T-helper 1 cell treated with Interleukin-12 subunit alpha and Interleukin-12 subunit beta and Interleukin-4 antibody, amounts not matched to agents 30 ng/mL and 1 ng/mL, for 36 hours (primary cell): ENCODE results near the gene MNAT1. TPM values are rescaled to one million over a fixed set of nuclear protein-coding genes. Genes with fewer than 3 reads are reported as not detected.
"Not testable (repeated sequence)": the region's sequence is repeated elsewhere in the genome, so short reads cannot be mapped to it uniquely, and the experiment has no call there.

ENCODE experiments used
- intact Hi-C: fragments of 100-400 bp; cut with micrococcal nuclease; formaldehyde crosslinking; loops from one replicate; pipeline ENCODE4 v1.15.1; 2024
- total RNA-seq: library from RNA; stranded (reverse); gene quantifications from 2 replicates; pipeline ENCODE4 v1.2.3, GENCODE V29; 2022

Gene MNAT1
- total RNA-seq, 1 donor from 2014 or later, result 41.7 TPM

DNA sequence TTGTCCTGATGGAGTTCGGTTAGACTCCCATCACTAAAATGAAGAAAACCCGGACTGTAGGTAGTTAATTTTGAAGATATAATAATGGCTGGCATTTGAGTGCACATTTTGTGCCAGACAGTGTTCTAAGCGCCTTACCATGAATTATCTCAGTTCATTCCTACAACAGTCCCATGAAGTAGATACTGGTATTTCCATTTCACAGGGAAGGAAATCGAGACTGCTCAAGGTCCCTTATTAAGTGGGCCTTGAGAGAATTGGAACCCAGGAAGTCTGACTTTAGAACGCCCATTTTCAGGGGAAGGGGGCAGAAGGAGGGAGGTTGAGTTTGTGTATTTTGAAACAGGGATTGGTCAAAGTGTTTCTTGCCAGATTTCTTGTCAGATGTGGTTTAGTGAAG lies 855 bp downstream of the MNAT1 start:
- intact Hi-C loops, result no loop called here

DNA sequence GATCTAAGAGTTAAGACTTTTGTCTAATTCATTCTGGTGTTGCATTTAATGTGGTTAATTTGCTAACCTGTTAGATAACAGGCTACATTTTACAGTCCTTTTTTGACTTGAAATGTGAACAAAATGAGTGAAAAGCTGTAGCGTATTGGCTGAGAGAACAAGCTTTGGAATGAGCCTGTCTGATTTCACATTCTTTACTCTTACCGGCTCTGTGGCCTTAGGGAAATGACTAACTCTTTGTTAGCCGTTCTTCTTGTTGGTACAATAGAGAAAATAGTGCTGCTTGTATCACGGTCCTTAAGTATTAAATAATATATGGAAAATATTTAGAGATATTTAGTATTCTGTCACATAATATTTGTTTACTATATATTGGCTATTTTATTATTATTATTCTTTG lies 1.9 kb downstream of the MNAT1 start:
- intact Hi-C loops, result no loop called here

DNA sequence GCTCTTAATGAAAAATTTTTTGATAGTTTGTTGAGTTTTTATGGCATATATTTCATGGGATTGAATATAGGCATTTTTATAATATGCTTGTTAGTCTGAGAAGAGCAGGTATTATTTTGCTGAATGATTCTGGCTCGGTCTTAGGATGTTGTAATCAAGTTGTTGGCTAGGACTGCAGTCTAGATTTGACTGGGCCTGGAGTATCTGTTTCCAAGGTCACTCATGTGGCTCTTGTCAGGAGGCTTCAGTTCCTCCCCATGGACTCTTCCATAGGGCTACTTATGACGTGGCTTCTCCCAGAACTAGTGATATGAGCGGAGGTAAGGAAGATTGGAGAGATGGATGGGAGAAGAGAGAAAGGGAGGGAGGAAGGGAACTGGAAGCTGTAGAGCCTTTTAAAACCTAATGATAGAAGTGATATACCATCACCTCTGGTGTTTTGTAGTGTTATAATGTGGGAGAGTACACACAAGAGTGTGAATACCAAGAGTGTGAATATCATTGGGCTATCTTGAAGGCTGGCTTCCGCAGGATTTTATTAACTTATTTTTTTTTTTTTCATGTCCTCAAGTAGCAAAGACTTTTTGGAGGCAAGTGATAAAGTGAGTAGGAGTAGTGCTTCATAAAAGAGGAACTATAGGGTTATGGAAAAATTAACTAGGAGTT lies 4.4 kb downstream of the MNAT1 start:
- intact Hi-C loops, result no loop called here

DNA sequence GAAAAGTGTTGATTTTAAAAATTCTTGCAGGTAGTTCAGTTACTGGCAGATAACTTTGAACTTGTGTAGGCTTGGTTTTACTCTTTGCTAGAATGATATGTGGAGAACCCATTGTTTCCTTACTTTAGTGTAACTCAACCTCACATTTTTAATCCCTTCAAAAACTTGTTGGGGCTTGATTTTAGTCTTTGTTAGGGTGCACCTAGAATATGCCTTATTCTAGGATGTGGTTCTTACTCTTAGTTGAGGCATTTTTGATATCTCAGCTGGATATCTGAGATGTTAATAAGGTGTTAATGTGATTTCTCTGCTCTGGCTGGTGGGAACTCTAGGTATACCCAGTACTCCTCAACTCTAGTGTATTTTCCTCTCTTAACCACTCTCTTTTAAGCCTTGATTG lies 10.0 kb downstream of the MNAT1 start:
- intact Hi-C loops, result no loop called here

DNA sequence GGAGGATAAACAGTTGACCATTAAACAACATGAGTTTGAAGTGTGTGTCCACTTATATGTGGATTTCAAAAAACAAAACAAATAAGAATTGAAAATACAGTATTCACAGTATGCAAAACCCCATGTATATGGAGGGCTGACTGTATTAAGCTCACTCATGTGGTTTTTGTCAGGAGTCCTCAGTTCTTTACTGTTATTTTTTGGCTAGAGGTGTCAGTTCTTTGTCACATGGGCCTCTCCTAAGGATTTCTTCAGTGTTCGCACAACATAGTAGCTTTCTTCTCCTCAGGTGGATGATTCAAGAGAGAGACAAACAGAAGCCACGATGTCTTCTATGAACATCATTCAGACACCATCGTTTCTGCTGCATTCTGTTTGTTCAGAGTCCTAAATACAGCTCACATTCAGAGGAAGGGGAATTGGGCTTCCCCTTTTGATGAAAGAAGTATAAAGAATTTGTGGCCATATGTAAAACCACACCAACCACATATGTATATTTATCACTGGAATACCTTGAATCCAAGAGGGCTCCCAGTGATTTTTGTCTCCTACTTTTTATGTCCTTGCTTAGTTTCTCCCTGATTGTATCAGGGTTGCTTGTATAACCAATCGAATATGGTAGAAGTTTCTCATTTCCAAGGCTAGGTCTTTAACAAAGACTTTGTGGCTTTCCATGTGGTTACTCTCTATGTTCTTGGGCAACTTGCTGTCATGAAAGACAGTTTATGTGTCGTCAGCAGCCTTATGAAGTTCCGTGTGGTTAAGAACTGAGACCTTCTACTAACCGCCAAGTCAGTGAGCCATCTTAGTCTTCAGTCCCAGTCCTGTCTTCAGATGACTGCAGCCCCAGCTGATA lies 18.9 kb downstream of the MNAT1 start:
- intact Hi-C loops, result loop anchor here (1.0 to 10.0 kb wide), 12 partner anchors 19 to 721 kb away; partner anchors contain the start of genes DHRS7, MNAT1, PCNX4 and SIX4

DNA sequence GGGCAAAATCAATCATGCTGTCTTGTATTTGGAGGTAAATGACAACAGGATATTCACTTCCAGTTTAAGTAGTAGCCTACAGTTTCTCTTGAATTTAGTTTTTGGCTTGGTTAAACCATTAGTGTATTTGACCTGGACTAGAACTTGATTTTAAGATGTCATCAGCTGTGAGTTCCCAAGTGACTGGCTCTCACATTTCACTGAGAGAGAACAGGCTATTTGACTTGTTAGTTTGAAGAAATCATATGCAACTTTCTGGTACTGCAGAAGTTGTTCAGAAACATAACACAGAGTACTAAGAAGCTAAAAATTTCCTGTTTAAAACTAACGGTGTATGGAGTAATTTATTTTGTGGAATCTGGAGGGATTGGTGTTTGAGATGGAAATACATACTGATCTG lies 22.3 kb downstream of the MNAT1 start:
- intact Hi-C loops, result loop anchor here (10.0 kb wide), 2 partner anchors 592 to 718 kb away; partner anchors contain the start of gene DHRS7

DNA sequence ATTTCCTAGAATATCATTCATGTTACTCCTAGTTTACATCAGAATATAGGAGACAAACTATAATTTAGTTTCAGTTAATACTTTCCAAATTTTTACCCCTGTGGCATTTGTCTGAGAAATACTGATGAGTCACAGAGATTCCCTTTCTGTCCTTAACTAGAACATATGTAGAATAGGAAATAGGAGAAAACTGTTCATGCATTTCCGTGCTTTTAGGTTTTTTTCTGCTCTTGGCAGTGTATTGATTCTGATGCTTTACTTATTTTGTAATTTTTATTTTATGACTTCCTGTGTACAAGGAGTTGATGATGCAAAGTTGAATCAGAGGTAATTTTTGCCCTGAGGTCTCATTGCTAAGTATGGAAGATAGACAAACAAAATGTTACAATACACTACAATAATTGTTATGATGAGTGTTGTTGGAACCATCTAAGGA lies 23.0 kb downstream of the MNAT1 start:
- intact Hi-C loops, result loop anchor here (10.0 kb wide), 2 partner anchors 593 to 717 kb away; partner anchors contain the start of gene DHRS7

DNA sequence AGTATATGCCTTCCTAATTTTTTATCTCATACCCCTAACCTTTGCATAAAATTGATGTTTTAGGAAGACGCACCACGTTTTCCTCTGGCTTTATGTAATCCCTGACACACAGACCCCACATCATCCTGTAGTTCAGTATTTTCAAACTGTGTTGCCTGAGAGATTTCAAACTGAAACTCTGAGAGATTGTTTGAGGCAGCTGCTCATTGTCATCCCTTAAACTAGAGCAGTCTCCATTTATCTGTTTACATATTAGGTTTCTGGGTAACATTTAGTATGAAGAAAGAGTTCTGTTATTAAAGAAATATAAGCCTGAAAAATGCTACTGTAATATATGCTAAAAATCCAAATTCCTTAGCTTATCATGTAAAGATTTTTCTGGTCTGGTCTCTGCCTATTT lies 24.3 kb downstream of the MNAT1 start:
- intact Hi-C loops, result loop anchor here (10.0 kb wide), 2 partner anchors 594 to 716 kb away; partner anchors contain the start of gene DHRS7

DNA sequence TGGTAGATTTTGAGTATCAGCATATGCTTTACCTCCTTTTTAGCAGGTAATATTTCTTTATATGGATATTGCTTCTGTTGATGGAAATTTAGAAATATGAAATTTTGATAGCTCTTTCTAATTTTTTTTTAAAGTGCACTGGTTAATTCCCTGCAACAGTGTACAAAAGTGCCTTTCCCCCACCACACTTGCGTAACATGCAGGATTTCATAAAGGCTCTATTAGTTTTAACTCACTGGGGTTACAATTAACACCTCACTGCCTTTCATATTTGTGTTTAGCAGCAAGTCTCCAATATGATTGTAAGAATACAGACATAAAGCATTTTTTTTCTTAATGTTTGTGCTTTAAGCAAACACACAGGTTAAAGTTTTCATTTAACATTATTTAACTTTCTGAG lies 25.6 kb downstream of the MNAT1 start:
- intact Hi-C loops, result no loop called here

DNA sequence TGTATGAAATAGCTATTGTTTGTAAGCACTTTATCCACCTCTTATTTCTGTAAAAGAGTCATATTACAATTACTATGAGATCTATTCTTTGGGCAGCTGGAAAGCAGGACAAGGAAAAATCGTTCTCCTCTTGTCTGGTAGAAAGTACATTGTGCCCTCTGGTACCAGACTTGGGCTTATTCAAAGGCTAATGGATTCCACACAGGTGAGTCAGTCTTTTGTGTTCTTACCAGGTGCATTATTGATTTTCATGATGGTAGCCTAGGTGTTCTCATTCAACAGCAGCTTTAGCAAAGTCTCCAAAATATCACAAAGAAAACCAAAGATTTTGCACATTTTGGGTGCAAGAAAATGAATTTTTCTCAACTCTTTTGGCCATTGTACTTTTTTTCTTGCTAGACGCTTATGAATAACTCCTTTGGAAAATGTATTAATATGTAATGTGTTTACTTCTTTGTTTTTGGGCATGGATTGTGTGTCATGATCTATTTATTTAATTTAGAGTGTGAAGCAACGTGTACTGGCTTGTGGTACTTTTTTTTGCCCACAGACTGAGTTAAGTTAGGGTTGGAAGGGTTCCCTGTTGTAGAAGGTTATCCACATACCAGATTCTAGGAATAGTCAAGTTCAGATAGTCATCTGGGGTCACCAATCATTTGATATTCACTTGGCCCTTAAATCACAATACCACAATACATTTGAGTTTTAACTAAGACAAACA lies 26.2 kb downstream of the MNAT1 start:
- intact Hi-C loops, result no loop called here

DNA sequence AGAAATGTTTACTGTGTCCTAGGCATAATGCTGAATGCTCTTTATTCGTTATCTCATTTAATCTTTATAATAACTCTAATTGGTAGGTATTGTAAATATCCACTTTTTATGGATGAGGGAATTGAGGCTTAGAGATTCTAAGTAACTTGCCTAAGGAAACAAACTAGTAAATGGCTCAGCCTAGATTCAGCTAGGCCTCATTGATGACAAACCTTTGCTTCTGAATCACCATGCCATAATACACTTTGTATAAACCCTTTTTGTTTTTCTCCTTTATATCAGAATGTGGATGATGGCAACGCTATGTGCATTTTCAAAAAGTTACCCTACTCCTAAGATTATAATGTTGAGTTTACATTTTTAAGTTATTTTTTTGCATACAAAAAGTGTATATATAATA lies 34.0 kb downstream of the MNAT1 start:
- intact Hi-C loops, result no loop called here

DNA sequence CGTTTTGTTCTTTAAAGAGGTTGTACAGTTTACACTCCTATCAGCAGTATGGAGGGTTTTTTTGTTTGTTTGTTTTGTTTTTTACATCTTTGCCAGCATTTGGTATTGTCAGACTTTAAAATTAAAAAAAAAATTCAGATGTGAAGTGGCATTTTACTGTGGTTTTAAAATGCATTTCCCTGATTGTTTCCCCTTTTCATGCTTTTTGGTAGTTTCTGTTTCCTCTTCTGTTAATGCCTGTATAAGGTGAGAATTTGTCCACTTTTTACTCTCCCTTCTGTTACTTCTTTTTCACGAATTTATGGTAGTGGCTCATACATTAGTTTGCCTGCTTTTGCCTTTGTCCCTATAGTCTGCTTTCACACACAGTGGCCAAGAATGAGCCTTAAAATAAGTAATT lies 36.6 kb downstream of the MNAT1 start:
- intact Hi-C loops, result no loop called here

DNA sequence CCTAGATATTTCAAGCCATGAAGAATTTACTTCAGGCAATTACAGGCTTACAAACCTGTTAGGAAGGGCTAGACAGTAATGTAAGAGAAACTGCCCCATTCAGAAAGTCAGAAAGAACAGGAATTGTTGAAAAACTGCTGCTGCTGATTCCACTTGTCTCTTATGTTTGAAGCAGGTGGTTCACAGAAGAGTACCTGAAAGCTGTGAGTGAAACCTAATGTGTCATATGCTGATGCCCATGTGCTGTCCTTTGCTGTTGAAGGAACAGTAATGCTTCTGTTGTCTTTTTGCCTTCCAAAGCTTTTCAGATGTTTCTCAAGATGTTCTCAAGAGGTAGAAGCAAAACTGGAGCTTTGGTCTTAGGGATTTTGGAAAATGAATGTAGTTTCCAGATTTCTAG lies 39.0 kb downstream of the MNAT1 start:
- intact Hi-C loops, result no loop called here

DNA sequence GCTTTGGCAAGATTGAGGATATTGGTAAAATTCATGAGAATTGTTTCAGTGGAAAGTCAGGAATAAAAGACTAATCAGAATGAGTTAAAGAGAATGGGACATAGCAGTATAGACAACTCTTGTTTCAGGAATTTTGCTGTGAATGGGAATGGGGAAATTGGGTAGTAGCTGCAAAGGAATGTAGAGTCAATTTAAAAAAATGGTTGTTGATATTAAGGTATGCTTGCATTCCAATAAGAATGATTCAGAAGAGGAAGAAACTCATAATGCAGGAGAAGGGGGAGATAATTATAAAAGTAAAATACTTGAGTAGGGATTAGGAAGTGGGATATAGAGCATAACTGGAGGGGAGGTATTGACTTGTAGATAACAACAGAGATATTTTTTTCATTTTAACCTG lies 40.7 kb downstream of the MNAT1 start:
- intact Hi-C loops, result no loop called here

DNA sequence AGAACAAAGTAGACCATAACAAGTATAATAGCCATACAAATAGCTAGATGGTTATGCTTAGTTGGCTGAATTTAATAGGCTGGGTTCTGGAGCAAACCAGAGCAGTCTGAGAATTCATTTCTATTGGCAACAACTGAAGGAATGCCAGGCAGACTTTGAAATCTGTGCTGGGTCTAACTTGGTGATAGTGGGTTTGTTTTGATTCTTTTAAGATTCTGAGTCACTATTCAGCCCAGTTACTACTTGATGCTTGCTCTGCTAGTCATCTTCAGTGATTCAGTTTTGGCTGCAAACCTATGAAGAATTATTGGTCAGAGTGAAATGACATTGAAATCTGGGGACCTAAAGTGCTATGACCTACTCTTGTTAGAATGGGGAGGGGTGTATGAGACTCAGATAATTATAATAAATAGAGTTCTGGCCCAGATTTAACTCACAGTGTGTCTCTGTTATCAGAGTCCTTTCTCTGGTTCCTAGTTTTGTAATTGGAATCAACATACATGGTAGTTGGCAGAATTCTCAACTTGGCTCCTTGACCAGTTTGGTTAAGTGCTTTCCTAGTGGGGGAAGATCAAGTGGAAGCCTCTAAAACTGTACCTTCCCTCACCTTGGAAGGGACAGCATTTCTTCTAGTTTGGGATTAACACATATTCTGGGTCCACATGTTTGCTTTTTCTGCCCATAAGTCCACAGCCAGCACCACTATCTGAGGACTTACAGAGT lies 43.5 kb downstream of the MNAT1 start:
- intact Hi-C loops, result no loop called here

DNA sequence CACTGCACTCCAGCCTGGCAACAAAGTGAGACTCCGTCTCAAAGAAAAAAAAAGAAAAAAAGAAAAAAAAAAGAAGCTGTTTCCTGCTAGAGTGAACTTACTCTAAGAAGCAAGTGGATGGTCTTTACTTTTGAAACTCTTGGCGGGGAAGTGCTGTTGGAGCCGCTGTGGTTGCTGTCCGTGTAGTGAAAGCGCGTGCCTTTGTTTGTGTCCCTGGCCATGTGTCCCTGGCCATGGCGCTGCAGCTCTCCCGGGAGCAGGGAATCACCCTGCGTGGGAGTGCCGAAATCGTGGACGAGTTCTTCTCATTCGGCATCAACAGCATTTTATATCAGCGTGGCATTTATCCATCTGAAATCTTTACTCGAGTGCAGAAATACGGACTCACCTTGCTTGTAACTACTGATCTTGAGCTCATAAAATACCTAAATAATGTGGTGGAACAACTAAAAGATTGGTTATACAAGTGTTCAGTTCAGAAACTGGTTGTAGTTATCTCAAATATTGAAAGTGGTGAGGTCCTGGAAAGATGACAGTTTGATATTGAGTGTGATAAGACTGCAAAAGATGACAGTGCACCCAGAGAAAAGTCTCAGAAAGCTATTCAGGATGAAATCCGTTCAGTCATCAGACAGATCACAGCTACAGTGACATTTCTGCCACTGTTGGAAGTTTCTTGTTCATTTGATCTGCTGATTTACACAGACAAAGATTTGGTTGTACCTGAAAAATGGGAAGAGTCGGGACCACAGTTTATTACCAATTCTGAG lies 45.4 kb downstream of the MNAT1 start:
- intact Hi-C loops, result not testable (repeated sequence)

DNA sequence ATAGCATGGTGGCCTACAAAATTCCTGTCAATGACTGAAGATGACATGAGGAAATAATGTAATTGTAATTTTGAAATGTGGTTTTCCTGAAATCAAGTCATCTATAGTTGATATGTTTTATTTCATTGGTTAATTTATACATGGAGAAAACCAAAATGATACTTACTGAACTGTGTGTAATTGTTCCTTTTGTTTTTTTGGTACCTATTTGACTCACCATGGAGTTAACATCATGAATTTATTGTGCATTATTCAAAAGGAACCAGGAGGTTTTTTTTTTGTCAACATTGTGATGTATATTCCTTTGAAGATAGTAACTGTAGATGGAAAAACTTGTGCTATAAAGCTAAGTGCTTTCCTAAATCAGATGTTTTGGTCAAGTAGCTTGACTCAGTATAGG lies 46.0 kb downstream of the MNAT1 start:
- intact Hi-C loops, result not testable (repeated sequence)

DNA sequence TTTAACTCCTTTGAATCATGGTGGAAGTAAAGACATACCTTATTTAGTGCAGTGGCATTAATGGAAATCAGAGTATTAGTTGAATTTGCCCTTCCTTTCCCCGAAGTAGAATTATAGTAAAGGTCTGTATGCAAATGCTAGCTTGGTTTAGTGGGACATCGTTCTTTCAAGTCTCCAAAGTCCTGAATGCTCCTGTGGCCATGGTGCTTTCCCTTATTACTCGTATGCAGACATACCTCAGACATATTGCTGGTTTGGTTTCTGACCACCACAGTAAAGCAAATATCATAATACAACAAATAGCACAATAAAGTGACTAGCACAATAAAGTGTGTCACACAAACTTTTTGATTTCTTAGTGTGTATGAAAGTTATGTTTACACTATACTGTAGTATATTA lies 52.3 kb downstream of the MNAT1 start:
- intact Hi-C loops, result no loop called here

DNA sequence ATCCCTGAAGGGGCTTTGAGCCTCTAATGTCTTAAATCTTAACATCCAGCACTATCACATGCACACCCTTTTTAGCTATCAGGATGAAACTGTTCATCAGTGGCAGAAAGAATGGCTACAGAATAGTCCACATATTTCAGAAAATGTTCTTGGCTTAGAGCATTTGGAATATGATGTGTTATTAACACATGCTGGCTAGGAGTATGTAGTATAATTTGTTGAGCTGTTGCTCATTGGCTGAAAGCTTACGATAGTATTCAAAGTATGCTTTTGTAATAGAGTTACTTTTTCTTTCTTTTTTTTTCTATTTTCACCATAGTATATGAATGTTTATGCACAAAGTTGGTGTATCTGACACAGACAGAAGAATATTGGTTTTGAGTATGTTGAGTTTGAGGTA lies 55.1 kb downstream of the MNAT1 start:
- intact Hi-C loops, result no loop called here

DNA sequence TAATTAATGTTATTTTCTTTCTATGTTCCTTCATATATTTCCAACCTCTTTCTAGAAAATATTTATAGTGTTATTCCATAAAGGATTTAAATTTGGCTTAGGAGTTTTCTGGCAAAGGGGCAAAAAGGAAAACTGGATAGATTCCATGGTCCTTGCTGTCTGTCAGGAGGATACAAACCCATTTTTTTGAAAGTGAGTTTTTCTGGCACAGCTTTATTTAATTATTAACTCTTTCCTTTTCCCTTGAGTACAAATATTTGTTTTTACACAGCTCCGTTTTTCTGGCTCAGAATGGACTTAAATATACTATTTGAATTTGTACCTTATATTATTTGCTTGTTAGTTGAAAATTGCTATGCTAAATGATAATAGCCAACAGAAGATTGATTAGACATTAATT lies 56.3 kb downstream of the MNAT1 start:
- intact Hi-C loops, result no loop called here
